Activated CD8-positive, alpha-beta memory T cell treated with anti-CD3 and anti-CD28 coated beads, Interleukin-2, amount 10 ng/mL, durations not matched to agents 7 days and 5 days (primary cell): ENCODE data around the gene SPRR2A. TPM values are rescaled to one million over a fixed set of nuclear protein-coding genes. Genes with fewer than 3 reads are reported as not detected.
"Not testable (repeated sequence)": the region's sequence is repeated elsewhere in the genome, so short reads cannot be mapped to it uniquely, and the experiment has no call there.

Experiments used
- ATAC-seq: fragments of 150-1000 bp; cut with Tn5 transposase; one replicate; pipeline ENCODE4 v1.10.0; 2021; ENCODE audit warnings: moderate library complexity
- CTCF ChIA-PET: fragments of 350-600 bp; sonication (Branson Sonifier 250); formaldehyde crosslinking; loops from one replicate; lab custom pipeline; 2021; ENCODE audit warnings: antibody characterized with exemption; lab: Charles Lee
- DNase-seq: peaks from one replicate; pipeline ENCODE4 v3.0.0-alpha.2; 2020
- H3K27ac Mint-ChIP-seq: one replicate; pipeline ENCODE4 v1.8.0; 2021; ENCODE audit warnings: mild to moderate bottlenecking, mixed read lengths
- H3K27me3 Mint-ChIP-seq: one replicate; pipeline ENCODE4 v1.8.0; 2021; ENCODE audit warnings: mixed read lengths
- H3K36me3 Mint-ChIP-seq: one replicate; pipeline ENCODE4 v1.8.0; 2021; ENCODE audit warnings: mild to moderate bottlenecking, mixed read lengths
- H3K4me1 Mint-ChIP-seq: one replicate; pipeline ENCODE4 v1.8.0; 2021; ENCODE audit warnings: mixed read lengths
- H3K4me3 Mint-ChIP-seq: one replicate; pipeline ENCODE4 v1.8.0; 2021; ENCODE audit warnings: mild to moderate bottlenecking, moderate library complexity, mixed read lengths
- H3K9me3 Mint-ChIP-seq: one replicate; pipeline ENCODE4 v1.8.0; 2022; ENCODE audit warnings: low read depth, mixed read lengths
- total RNA-seq, 2 experiments: library from RNA; stranded (reverse); gene quantifications; one replicate each; pipeline ENCODE4 v1.2.3, GENCODE V29; 2021

SPRR2A gene
- total RNA-seq, 2 experiments from 2014 or later: not detected

- no peaks in the 10 kb centered on the region for H3K36me3 Mint-ChIP-seq
- no peaks in the 10 kb centered on the region for H3K9me3 Mint-ChIP-seq
- CTCF ChIA-PET: no interaction called here
- peaks cover 23% of the 10 kb centered on the region for H3K27me3 Mint-ChIP-seq
- no peaks in the 10 kb centered on the region for H3K4me1 Mint-ChIP-seq
- no peak overlapping the region for H3K4me3 Mint-ChIP-seq
- no peak for DNase-seq
- no peak for ATAC-seq
- H3K27ac Mint-ChIP-seq: no peak overlapping the region
Measured at GRCh38 chr1:153049211-153049610, 8.1 kb downstream of the SPRR2A start.

DNA sequence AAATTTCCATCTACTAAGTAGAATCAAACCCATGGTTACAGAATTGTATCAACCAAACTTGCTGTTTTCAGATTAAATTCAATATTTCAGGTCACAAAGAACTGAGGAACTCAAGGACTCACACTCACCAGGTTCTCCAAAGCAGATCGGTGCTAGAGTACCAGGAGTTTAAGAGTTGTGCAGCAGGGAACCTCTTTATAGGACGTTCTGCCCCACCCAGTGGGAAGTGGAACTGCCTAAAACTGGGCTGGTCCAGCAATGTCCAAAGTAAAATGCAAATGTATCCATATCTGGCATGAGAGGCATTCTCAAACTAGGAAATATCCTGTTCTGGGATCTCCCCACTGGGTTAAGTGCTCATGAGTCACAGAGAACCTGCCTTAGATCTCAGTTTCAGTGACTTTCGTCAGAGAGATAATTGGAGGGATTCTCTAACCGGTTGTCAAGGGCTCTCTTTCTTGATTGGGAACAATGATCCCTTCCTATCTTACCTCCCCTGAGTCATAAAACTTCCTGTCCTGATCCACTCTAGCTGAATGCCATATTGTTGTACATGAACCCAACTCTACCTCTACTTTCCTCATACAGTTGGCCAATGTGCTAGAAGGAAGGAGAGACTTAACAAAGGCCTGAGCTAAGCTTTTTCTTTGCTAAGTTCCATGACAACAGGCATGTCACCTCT, 16.2 kb downstream of the SPRR2A start, which contains the start of gene SPRR2D:
TSS of gene SPRR2D (minus strand) at position 171 of the 682 bp plus-strand sequence. CDS start 774 bp downstream, outside the sequence.
- H3K27me3 Mint-ChIP-seq: peaks cover 27% of the 10 kb centered on the region
- CTCF ChIA-PET: no interaction called here
- no peak for DNase-seq
- H3K9me3 Mint-ChIP-seq: no peaks in the 10 kb centered on the region
- no peaks in the 10 kb centered on the region for H3K4me1 Mint-ChIP-seq
- no peak within 1 kb of the TSS for H3K4me3 Mint-ChIP-seq
- ATAC-seq: no peak
- H3K36me3 Mint-ChIP-seq: no peaks in the 10 kb centered on the region
- no peak within 1 kb of the TSS for H3K27ac Mint-ChIP-seq

GRCh38 chr1:153035211-153035610, 22.1 kb downstream of the SPRR2A start:
- Mint-ChIP-seq H3K4me3 (no peak overlapping the region), H3K27ac (no peak overlapping the region), H3K9me3 (no peaks in the 10 kb centered on the region), H3K36me3 (no peaks in the 10 kb centered on the region), H3K4me1 (no peaks in the 10 kb centered on the region), H3K27me3 (no peaks in the 10 kb centered on the region)
- DNase-seq: no peak
- no peak for ATAC-seq
- CTCF ChIA-PET: no interaction called here

DNA sequence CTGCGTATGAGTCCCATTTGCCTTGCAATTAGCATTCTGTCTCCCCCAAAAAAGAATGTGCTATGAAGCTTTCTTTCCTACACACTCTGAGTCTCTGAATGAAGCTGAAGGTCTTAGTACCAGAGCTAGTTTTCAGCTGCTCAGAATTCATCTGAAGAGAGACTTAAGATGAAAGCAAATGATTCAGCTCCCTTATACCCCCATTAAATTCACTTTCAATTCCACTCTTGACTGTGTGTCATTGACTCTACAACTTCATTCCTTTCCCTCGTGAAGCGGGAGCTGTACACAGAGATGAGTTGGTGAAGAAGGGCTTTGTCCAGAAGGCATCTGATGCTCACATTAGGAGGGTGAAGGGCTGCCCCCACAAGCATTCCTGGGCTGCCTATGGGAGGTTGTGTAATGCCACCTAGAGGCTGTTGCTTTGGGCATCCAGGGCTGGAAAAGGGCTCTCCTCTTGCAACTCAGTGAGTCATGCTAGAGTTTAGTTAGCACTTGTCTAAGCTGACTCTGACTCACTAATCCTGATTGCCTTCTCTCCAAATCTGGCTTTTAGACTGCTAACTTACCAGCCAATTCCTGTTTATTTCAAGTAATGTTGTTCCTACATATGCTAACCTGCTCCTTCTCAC, 24.5 kb downstream of the SPRR2A start:
- no peak overlapping the region for H3K27ac Mint-ChIP-seq
- DNase-seq: no peak
- no peaks in the 10 kb centered on the region for H3K4me1 Mint-ChIP-seq
- no peak overlapping the region for H3K4me3 Mint-ChIP-seq
- no peaks in the 10 kb centered on the region for H3K36me3 Mint-ChIP-seq
- no peaks in the 10 kb centered on the region for H3K9me3 Mint-ChIP-seq
- H3K27me3 Mint-ChIP-seq: no peaks in the 10 kb centered on the region
- no peak for ATAC-seq
- CTCF ChIA-PET: no interaction called here

DNA sequence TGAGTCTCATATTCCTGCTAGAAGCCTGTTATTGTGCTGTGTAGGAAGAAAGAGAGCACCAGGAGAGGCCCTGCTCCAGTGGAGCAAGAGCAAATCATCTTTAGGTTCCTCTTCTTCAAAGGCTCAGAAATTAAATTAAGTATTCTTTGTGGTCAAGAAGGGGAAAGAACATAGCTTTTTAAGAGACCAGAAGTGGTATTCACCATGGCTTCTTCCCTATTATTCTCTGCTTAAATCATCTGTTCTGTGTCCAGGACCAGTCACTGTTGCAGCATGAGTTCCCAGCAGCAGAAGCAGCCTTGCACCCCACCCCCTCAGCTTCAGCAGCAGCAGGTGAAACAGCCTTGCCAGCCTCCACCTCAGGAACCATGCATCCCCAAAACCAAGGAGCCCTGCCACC, 25.2 kb downstream of the SPRR2A start:
- H3K27ac Mint-ChIP-seq: no peak overlapping the region
- no peak overlapping the region for H3K4me3 Mint-ChIP-seq
- H3K36me3 Mint-ChIP-seq: no peaks in the 10 kb centered on the region
- DNase-seq: no peak
- ATAC-seq: no peak
- no peaks in the 10 kb centered on the region for H3K4me1 Mint-ChIP-seq
- CTCF ChIA-PET: no interaction called here
- no peaks in the 10 kb centered on the region for H3K9me3 Mint-ChIP-seq
- H3K27me3 Mint-ChIP-seq: no peaks in the 10 kb centered on the region

DNA sequence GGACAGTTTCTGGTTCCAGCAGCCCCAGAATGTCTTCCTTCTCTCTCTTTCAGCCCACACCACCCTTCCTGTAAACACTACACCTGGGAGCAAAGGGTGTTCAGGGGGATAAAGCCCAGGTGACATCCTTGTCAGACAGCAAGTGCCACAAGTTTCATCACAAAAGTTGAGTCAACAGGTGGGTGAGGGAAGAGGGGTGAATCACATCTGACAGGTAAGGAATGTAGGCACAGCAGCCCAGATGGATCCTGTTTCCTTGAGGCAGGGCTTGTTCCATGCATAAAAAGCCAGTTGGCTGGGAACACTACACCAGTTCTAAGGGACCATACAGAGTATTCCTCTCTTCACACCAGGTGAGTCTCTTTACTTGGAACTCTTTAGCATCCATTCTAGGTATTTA, 26.4 kb downstream of the SPRR2A start, which contains the start of gene SPRR1B:
TSS of gene SPRR1B (plus strand) at position 309 of the 400 bp plus-strand sequence. CDS start 1,143 bp downstream, outside the sequence.
- Mint-ChIP-seq H3K36me3 (no peaks in the 10 kb centered on the region), H3K27me3 (no peaks in the 10 kb centered on the region), H3K4me3 (no peak within 1 kb of the TSS), H3K9me3 (no peaks in the 10 kb centered on the region), H3K27ac (no peak within 1 kb of the TSS), H3K4me1 (no peaks in the 10 kb centered on the region)
- no peak for ATAC-seq
- CTCF ChIA-PET: no interaction called here
- no peak for DNase-seq

DNA sequence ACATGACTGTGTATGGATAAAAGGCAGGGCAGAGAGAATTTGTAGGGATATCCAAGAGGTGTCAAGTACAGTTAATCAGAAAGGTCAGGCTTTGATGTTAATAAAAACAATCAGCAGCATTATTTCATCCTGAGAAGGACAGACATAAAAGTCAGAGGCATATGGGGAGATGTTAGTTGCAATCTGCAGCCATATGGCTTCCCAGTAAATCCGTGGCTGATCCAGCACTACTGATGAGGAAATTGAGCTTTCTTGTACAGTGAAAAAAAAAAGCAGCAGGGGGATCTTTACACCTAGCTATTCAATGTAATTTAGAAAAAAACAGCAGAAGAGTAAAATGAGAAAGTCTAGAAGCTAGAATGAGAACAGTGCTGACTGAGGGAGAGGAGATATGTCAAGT, 28.5 kb downstream of the SPRR2A start:
- CTCF ChIA-PET: no interaction called here
- no peak overlapping the region for H3K4me3 Mint-ChIP-seq

DNA sequence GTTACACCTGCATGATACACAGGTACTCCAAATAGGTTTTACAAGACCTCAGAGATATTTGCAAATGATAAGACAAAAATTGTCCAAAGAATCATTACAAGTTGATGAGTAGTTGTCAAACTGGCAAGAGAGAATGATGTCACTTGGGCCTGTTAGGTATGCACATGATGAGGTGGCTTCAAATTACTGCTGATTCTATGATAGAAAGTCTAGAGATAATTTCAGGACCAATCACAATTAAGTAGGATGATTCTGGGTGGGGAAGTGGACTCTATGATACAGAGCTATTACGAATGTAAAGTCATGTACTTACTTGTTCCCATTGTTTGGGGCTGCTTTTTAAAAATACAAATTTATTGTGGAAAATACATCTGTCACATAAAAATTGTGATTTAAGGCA, 31.5 kb downstream of the SPRR2A start:
- H3K27me3 Mint-ChIP-seq: peaks cover 5% of the 10 kb centered on the region
- no peak overlapping the region for H3K27ac Mint-ChIP-seq
- no peaks in the 10 kb centered on the region for H3K4me1 Mint-ChIP-seq
- H3K36me3 Mint-ChIP-seq: no peaks in the 10 kb centered on the region
- H3K9me3 Mint-ChIP-seq: no peaks in the 10 kb centered on the region
- CTCF ChIA-PET: no interaction called here
- no peak for ATAC-seq
- no peak overlapping the region for H3K4me3 Mint-ChIP-seq
- DNase-seq: no peak

More for the DNA sequence above, 28.5 kb downstream of the SPRR2A start:
- H3K27ac Mint-ChIP-seq: no peak overlapping the region
- H3K9me3 Mint-ChIP-seq: no peaks in the 10 kb centered on the region
- H3K27me3 Mint-ChIP-seq: peaks cover 5% of the 10 kb centered on the region
- H3K36me3 Mint-ChIP-seq: no peaks in the 10 kb centered on the region
- no peaks in the 10 kb centered on the region for H3K4me1 Mint-ChIP-seq
- no peak for ATAC-seq
- DNase-seq: no peak

DNA sequence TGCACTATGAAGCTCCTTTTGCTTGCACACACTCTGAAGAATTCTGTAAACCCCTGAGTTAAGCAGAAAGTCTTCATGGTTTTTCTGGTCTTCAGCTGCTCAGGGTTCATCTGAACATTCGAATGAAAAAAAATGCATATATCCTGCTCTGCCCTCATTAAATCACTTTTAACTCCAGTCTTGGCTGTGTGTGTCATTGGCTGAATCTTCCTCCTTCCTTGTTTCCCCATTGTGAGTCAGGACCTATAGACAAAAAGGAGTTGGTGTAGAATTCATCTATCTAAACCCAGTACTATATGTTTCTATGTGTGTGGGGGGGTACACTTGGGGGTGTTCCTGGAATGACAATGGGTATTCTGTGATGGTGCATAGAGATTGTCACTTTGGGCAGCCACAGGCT, 32.9 kb downstream of the SPRR2A start:
- no peaks in the 10 kb centered on the region for H3K9me3 Mint-ChIP-seq
- CTCF ChIA-PET: no interaction called here
- H3K27me3 Mint-ChIP-seq: peaks cover 9% of the 10 kb centered on the region
- DNase-seq: no peak
- no peak overlapping the region for H3K4me3 Mint-ChIP-seq
- no peak overlapping the region for H3K27ac Mint-ChIP-seq
- H3K4me1 Mint-ChIP-seq: no peaks in the 10 kb centered on the region
- no peak for ATAC-seq
- no peaks in the 10 kb centered on the region for H3K36me3 Mint-ChIP-seq

GRCh38 chr1:153023109-153023508, 34.2 kb downstream of the SPRR2A start:
- DNase-seq (no peak), ATAC-seq (no peak)
- H3K36me3 Mint-ChIP-seq: no peaks in the 10 kb centered on the region
- H3K4me1 Mint-ChIP-seq: no peaks in the 10 kb centered on the region
- CTCF ChIA-PET: no interaction called here
- no peak overlapping the region for H3K4me3 Mint-ChIP-seq
- H3K27me3 Mint-ChIP-seq: peaks cover 9% of the 10 kb centered on the region
- no peak overlapping the region for H3K27ac Mint-ChIP-seq
- no peaks in the 10 kb centered on the region for H3K9me3 Mint-ChIP-seq

- H3K4me3 Mint-ChIP-seq, DNase-seq, H3K36me3 Mint-ChIP-seq, H3K27me3 Mint-ChIP-seq, CTCF ChIA-PET, H3K27ac Mint-ChIP-seq, H3K9me3 Mint-ChIP-seq, ATAC-seq, H3K4me1 Mint-ChIP-seq: not testable (repeated sequence)
Measured at GRCh38 chr1:153022340-153022739, 35.0 kb downstream of the SPRR2A start.

GRCh38 chr1:153021829-153022228, 35.5 kb downstream of the SPRR2A start:
- H3K4me3 Mint-ChIP-seq, DNase-seq, H3K9me3 Mint-ChIP-seq, ATAC-seq, CTCF ChIA-PET, H3K36me3 Mint-ChIP-seq, H3K27ac Mint-ChIP-seq, H3K27me3 Mint-ChIP-seq, H3K4me1 Mint-ChIP-seq: not testable (repeated sequence)

- H3K4me3 Mint-ChIP-seq, H3K36me3 Mint-ChIP-seq, H3K27me3 Mint-ChIP-seq, CTCF ChIA-PET, ATAC-seq, DNase-seq, H3K27ac Mint-ChIP-seq, H3K4me1 Mint-ChIP-seq, H3K9me3 Mint-ChIP-seq: not testable (repeated sequence)
Measured at GRCh38 chr1:153011235-153011758, 46.0 kb downstream of the SPRR2A start.
